Measurements from ENCODE around the gene THSD7A.

Gene THSD7A

DNA sequence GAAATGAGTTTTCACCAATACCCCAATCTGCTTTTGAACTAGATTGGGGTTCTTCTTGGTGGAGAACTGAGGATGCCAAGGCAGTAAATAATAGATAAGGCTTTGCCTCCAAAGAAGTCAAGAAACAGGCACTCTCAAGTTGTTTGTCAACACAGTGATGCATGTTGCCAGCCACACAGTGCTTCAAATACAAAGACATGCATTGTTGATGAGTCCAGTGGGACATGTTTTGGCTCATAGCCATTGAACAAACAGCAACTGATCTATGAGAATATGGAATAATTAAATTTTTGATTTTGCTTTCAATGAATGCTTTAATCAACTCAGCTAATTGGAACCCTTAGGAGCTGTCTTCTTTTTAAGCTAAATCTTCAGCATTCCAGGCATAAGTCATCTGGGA, 346.4 kb downstream of the THSD7A start:
- DNase-seq (ENCODE audit: low read depth): no peak
- H3K4me3 ChIP-seq (ENCODE audit: low read depth, low read length): no peak overlapping the region
- TF ChIP-seq CTCF (IDR thresholded peaks at IDR 0.05; ENCODE audit: insufficient read depth, low read depth, low read length, missing control alignments): no peak

- no peak for TF ChIP-seq CTCF (IDR thresholded peaks at IDR 0.05; ENCODE audit: insufficient read depth, low read depth, low read length, missing control alignments)
- H3K4me3 ChIP-seq (ENCODE audit: low read depth, low read length): no peak overlapping the region
- DNase-seq (ENCODE audit: low read depth): no peak
Observed at GRCh38 chr7:11480143-11480542, 351.9 kb downstream of the THSD7A start.

DNA sequence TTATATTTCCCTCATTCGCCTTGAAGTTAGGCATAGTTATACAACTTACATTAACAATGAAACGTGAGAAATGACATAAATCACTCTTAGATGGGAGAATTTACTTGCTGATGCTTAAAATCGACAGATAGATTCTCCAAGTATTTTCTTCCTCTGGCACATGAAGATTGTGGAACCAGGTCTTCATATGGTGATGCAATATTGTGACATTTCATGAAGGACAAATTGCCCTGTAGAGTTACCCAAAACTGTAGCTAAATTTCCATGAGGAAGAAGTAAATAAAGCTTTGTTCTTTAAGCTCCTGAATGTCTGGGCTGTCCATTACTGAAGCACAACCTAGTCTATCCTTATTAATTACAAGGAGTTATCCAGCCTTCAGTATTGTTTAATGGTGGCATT, 353.1 kb downstream of the THSD7A start:
- no peak overlapping the region for H3K4me3 ChIP-seq (ENCODE audit: low read depth, low read length)
- TF ChIP-seq CTCF (IDR thresholded peaks at IDR 0.05; ENCODE audit: insufficient read depth, low read depth, low read length, missing control alignments): no peak
- no peak for DNase-seq (ENCODE audit: low read depth)

GRCh38 chr7:11478426-11478825, 353.6 kb downstream of the THSD7A start:
- no peak for TF ChIP-seq CTCF (IDR thresholded peaks at IDR 0.05; ENCODE audit: insufficient read depth, low read depth, low read length, missing control alignments)
- no peak overlapping the region for H3K4me3 ChIP-seq (ENCODE audit: low read depth, low read length)
- DNase-seq (ENCODE audit: low read depth): no peak

GRCh38 chr7:11474902-11475585, 357.0 kb downstream of the THSD7A start:
- H3K4me3 ChIP-seq (ENCODE audit: low read depth, low read length): no peak overlapping the region
- TF ChIP-seq CTCF (IDR thresholded peaks at IDR 0.05; ENCODE audit: insufficient read depth, low read depth, low read length, missing control alignments): no peak
- DNase-seq (ENCODE audit: low read depth): no peak

GRCh38 chr7:11473807-11474424, 358.1 kb downstream of the THSD7A start:
- DNase-seq (ENCODE audit: low read depth): no peak
- no peak overlapping the region for H3K4me3 ChIP-seq (ENCODE audit: low read depth, low read length)
- TF ChIP-seq CTCF (IDR thresholded peaks at IDR 0.05; ENCODE audit: insufficient read depth, low read depth, low read length, missing control alignments): no peak

GRCh38 chr7:11473220-11473619, 358.8 kb downstream of the THSD7A start:
- no peak for TF ChIP-seq CTCF (IDR thresholded peaks at IDR 0.05; ENCODE audit: insufficient read depth, low read depth, low read length, missing control alignments)
- no peak overlapping the region for H3K4me3 ChIP-seq (ENCODE audit: low read depth, low read length)
- no peak for DNase-seq (ENCODE audit: low read depth)

All from GM12865 (cell line).